DOHH2 (cell line): ENCODE data around the gene ABCA1.

Source experiments
- H3F3A ChIP-seq: fragments of 200-600 bp; sonication (generic), shearing (Covaris generic); 2 replicates; pipeline ENCODE4 v1.6.0; 2016; ENCODE audit warnings: antibody characterized with exemption, mild to moderate bottlenecking; ENCODE audit not compliant: control insufficient read depth, insufficient read depth
- H3K27ac ChIP-seq: fragments of 200-600 bp; sonication (generic); 2 replicates; pipeline ENCODE4 v1.5.1; 2014; ENCODE audit warnings: low read depth, mild to moderate bottlenecking, low read length, moderate library complexity
- H3K27me3 ChIP-seq: fragments of 200-600 bp; sonication (generic); 2 replicates; pipeline ENCODE4 v1.6.1; 2014; ENCODE audit warnings: mild to moderate bottlenecking, low read length, mixed read lengths; ENCODE audit not compliant: control insufficient read depth
- H3K36me3 ChIP-seq: fragments of 200-600 bp; sonication (generic); 2 replicates; pipeline ENCODE4 v1.6.1; 2014; ENCODE audit warnings: mild to moderate bottlenecking, low read length, moderate library complexity, mixed read lengths; ENCODE audit not compliant: control insufficient read depth
- H3K4me1 ChIP-seq: fragments of 200-600 bp; sonication (generic); 2 replicates; pipeline ENCODE4 v1.6.1; 2014; ENCODE audit warnings: mild to moderate bottlenecking, low read length, mixed read lengths; ENCODE audit not compliant: control insufficient read depth
- H3K4me2 ChIP-seq: fragments of 200-600 bp; sonication (generic); 2 replicates; pipeline ENCODE4 v1.6.0; 2014; ENCODE audit warnings: mild to moderate bottlenecking, low read length, moderate library complexity
- H3K4me3 ChIP-seq: fragments of 200-600 bp; sonication (generic); 2 replicates; pipeline ENCODE4 v1.5.1; 2014; ENCODE audit warnings: mild to moderate bottlenecking, low read length, mixed read lengths
- H3K79me2 ChIP-seq: fragments of 200-600 bp; sonication (generic); 2 replicates; pipeline ENCODE4 v1.6.1; 2014; ENCODE audit warnings: mild to moderate bottlenecking, low read length, mixed read lengths; ENCODE audit not compliant: control insufficient read depth
- H3K9me2 ChIP-seq: fragments of 200-600 bp; sonication (generic); replicated peaks from 2 replicates; pipeline ENCODE4 v1.6.1; 2014; ENCODE audit warnings: mild to moderate bottlenecking, low read length, mixed read lengths; ENCODE audit not compliant: control insufficient read depth
- H3K9me3 ChIP-seq: fragments of 200-600 bp; sonication (generic); 2 replicates; pipeline ENCODE4 v1.6.1; 2014; ENCODE audit warnings: antibody characterized with exemption, low read length, mixed read lengths; ENCODE audit not compliant: control insufficient read depth, insufficient read depth
- H4K20me1 ChIP-seq: fragments of 200-600 bp; sonication (generic); 2 replicates; pipeline ENCODE4 v1.6.0; 2014; ENCODE audit warnings: low read depth, mild to moderate bottlenecking, antibody characterized with exemption, low read length, moderate library complexity; ENCODE audit not compliant: control insufficient read depth, insufficient read depth
- EZH2phosphoT487 ChIP-seq: fragments of 200-600 bp; sonication (generic); IDR thresholded peaks from 2 replicates; pipeline ENCODE4 v1.6.1; 2017; ENCODE audit warnings: borderline replicate concordance, mild to moderate bottlenecking, antibody characterized with exemption, low read length, moderate library complexity, mixed read lengths
- TF ChIP-seq, protein P1 (sequence below): fragments of 200-600 bp; sonication (generic); IDR thresholded peaks from one replicate; pipeline ENCODE4 v1.5.1; 2014; ENCODE audit warnings: antibody characterized with exemption, mild to moderate bottlenecking, low read depth, low read length; ENCODE audit not compliant: poor library complexity, severe bottlenecking

ABCA1 gene

GRCh38 chr9:104778802-104779201 lies 149.2 kb downstream of the ABCA1 start:
- no peaks in the 10 kb centered on the region for H4K20me1 ChIP-seq
- no peak overlapping the region for H3K27ac ChIP-seq
- H3K9me3 ChIP-seq, result no peaks in the 10 kb centered on the region
- TF ChIP-seq, protein P1, sequence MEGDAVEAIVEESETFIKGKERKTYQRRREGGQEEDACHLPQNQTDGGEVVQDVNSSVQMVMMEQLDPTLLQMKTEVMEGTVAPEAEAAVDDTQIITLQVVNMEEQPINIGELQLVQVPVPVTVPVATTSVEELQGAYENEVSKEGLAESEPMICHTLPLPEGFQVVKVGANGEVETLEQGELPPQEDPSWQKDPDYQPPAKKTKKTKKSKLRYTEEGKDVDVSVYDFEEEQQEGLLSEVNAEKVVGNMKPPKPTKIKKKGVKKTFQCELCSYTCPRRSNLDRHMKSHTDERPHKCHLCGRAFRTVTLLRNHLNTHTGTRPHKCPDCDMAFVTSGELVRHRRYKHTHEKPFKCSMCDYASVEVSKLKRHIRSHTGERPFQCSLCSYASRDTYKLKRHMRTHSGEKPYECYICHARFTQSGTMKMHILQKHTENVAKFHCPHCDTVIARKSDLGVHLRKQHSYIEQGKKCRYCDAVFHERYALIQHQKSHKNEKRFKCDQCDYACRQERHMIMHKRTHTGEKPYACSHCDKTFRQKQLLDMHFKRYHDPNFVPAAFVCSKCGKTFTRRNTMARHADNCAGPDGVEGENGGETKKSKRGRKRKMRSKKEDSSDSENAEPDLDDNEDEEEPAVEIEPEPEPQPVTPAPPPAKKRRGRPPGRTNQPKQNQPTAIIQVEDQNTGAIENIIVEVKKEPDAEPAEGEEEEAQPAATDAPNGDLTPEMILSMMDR, result no peak
- no peak for TF ChIP-seq EZH2phosphoT487
- no peak overlapping the region for H3K4me2 ChIP-seq
- no peak overlapping the region for H3K4me3 ChIP-seq
- H3K36me3 ChIP-seq, result peaks cover 48% of the 10 kb centered on the region
- peaks cover 49% of the 10 kb centered on the region for H3K4me1 ChIP-seq
- H3F3A ChIP-seq, result peaks cover 16% of the 10 kb centered on the region
- peaks cover 19% of the 10 kb centered on the region for H3K79me2 ChIP-seq
- no peaks in the 10 kb centered on the region for H3K27me3 ChIP-seq
- no peaks in the 10 kb centered on the region for H3K9me2 ChIP-seq

DNA sequence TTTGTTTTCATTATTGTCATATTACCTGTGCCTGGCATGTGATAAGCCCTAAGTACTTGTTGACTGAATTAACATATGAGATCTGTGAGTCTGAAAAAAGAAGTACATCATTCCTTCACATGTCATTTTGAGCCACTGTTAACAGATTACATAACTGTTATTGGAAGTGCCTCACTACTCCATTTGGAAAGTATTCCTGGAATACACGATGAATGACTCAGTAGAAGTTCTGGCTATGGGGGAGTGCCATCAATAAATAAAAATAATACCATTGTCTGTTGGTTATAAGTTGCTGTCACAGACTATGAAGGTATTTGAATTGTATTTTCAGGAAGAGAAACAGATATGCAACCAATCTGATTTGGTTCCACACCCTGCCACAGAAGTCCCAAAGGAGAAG lies 151.2 kb downstream of the ABCA1 start:
- TF ChIP-seq, protein P1, result no peak
- no peak for TF ChIP-seq EZH2phosphoT487
- H3K4me3 ChIP-seq, result no peak overlapping the region
- no peaks in the 10 kb centered on the region for H3K9me3 ChIP-seq
- H3F3A ChIP-seq, result peaks cover 20% of the 10 kb centered on the region
- H3K9me2 ChIP-seq, result no peaks in the 10 kb centered on the region
- peaks cover 38% of the 10 kb centered on the region for H3K79me2 ChIP-seq
- H3K27ac ChIP-seq, result no peak overlapping the region
- H3K36me3 ChIP-seq, result peaks cover 43% of the 10 kb centered on the region
- H3K27me3 ChIP-seq, result no peaks in the 10 kb centered on the region
- H3K4me1 ChIP-seq, result peaks cover 54% of the 10 kb centered on the region
- no peak overlapping the region for H3K4me2 ChIP-seq
- H4K20me1 ChIP-seq, result no peaks in the 10 kb centered on the region

DNA sequence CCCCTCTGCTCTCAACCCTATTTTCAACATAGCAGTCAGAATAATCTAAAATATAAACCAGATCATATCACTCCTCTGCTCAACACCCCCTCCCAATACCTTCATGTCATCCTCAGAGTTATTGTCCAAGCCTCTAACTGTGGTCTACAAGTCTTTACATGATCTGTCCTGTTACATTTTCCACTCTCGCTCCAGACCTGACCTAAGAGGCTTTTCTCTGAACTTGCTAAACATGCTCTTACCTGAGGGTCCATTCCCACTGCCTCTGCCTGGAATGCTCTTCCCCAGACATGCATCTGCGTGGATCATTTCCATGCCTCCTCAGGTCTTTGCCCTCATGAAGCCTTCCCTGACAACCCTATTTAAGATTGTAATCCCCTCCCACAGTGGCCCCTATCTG lies 152.0 kb downstream of the ABCA1 start:
- Histone ChIP-seq H3K4me3 (peak overlapping the region; percentile 74; the same call in 1 of the 2 replicates), H3K9me3 (no peaks in the 10 kb centered on the region)
- no peak for TF ChIP-seq EZH2phosphoT487
- TF ChIP-seq, protein P1, result no peak

DNA sequence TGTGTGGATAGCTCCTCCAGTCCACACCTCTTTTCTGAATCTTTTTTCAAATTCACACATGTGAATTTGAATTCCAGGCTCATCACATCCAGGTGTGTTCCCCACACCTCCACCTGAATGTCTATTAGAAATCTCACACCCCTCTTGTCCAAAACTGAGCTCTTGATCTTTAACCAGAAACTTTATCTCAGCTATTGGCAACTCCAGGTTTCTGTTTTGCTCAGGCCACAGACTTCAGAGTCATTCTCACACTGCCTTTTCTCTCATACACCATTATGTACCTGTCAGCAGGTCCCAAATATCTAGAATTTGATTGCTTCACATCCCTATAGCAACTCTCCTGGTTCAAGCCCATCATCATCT lies 152.4 kb downstream of the ABCA1 start:
- peaks cover 45% of the 10 kb centered on the region for H3K79me2 ChIP-seq
- H3K4me2 ChIP-seq, result peak overlapping the region; percentile 68
- H3K27ac ChIP-seq, result peak overlapping the region; percentile 95
- no peak for TF ChIP-seq EZH2phosphoT487
- TF ChIP-seq, protein P1, result no peak
- H3K9me2 ChIP-seq, result no peaks in the 10 kb centered on the region
- H4K20me1 ChIP-seq, result no peaks in the 10 kb centered on the region
- H3K27me3 ChIP-seq, result no peaks in the 10 kb centered on the region
- peaks cover 25% of the 10 kb centered on the region for H3F3A ChIP-seq
- H3K9me3 ChIP-seq, result no peaks in the 10 kb centered on the region
- H3K36me3 ChIP-seq, result peaks cover 45% of the 10 kb centered on the region
- peaks cover 64% of the 10 kb centered on the region for H3K4me1 ChIP-seq
- H3K4me3 ChIP-seq, result peak overlapping the region; percentile 74

More for the DNA sequence above, 152.0 kb downstream of the ABCA1 start:
- H4K20me1 ChIP-seq, result no peaks in the 10 kb centered on the region
- peaks cover 45% of the 10 kb centered on the region for H3K36me3 ChIP-seq
- peaks cover 45% of the 10 kb centered on the region for H3K79me2 ChIP-seq
- peak overlapping the region; percentile 95 for H3K27ac ChIP-seq
- H3K4me1 ChIP-seq, result peaks cover 62% of the 10 kb centered on the region
- H3K4me2 ChIP-seq, result peak overlapping the region; percentile 68
- H3K9me2 ChIP-seq, result no peaks in the 10 kb centered on the region
- H3K27me3 ChIP-seq, result no peaks in the 10 kb centered on the region
- H3F3A ChIP-seq, result peaks cover 21% of the 10 kb centered on the region
